Urinary bladder (tissue), 4 donors: Measurements from ENCODE around the gene SBNO2. TPM values are rescaled to one million over a fixed set of nuclear protein-coding genes. Genes with fewer than 3 reads are reported as not detected.

ENCODE experiments used
- DNase-seq: peaks from one replicate; pipeline ENCODE4 v3.0.0-alpha.2; 2015; ENCODE audit errors: extremely low spot score
- H3K27ac ChIP-seq: one replicate; pipeline ENCODE4 v1.5.1; 2013; ENCODE audit warnings: low read depth, mild to moderate bottlenecking, moderate library complexity
- H3K36me3 ChIP-seq: one replicate; pipeline ENCODE4 v1.6.1; 2013; ENCODE audit warnings: mild to moderate bottlenecking, moderate library complexity; ENCODE audit not compliant: insufficient read depth
- H3K4me1 ChIP-seq: one replicate; pipeline ENCODE4 v1.6.1; 2013; ENCODE audit warnings: mild to moderate bottlenecking, moderate library complexity; ENCODE audit not compliant: insufficient read depth
- H3K4me3 ChIP-seq: one replicate; pipeline ENCODE4 v1.5.1; 2013; ENCODE audit warnings: low read depth, low read length
- WGBS: extraction: QIAGEN DNeasy Blood & Tissue Kit; methylation state at CpG from one replicate; pipeline ENCODE4 v1.1.7; 2013; 5-methylcytosine and 5-hydroxymethylcytosine counted together
- polyA plus RNA-seq: library from polyadenylated mRNA; stranded (reverse); fragments of 200-250 nt; gene quantifications from one replicate; pipeline ENCODE4 v1.2.3, GENCODE V29; 2013
- total RNA-seq: library from RNA; depleted of rRNA; stranded (reverse); fragments of >200 nt; gene quantifications from one replicate; pipeline ENCODE4 v1.2.3, GENCODE V29; 2014
- donor health status: healthy with polysubstance abuse.
- donor health status: healthy.

The SBNO2 gene
- total RNA-seq: 7.6 TPM
- polyA plus RNA-seq: 44.8 TPM

- H3K4me1 ChIP-seq: no peaks in the 10 kb centered on the region
- 13% methylated on average over 84 of the region's 84 CpGs for WGBS
- peak within 1 kb of the TSS; percentile 71 for H3K27ac ChIP-seq
- DNase-seq: no peak
- H3K4me3 ChIP-seq: peak within 1 kb of the TSS; percentile 97
- no peaks in the 10 kb centered on the region for H3K36me3 ChIP-seq
Observed at GRCh38 chr19:1173845-1174809, at the start of gene SBNO2. TSS of gene SBNO2 (minus strand) at chr19:1174268. CDS start at chr19:1154276, 19,992 bp downstream.

- DNase-seq: no peak
- no peak overlapping the region for H3K4me3 ChIP-seq
- 73% methylated on average over 48 of the region's 48 CpGs for WGBS
- H3K4me1 ChIP-seq: no peaks in the 10 kb centered on the region
- no peak overlapping the region for H3K27ac ChIP-seq
- H3K36me3 ChIP-seq: peaks cover 10% of the 10 kb centered on the region
Observed at GRCh38 chr19:1223018-1223855, 49.2 kb upstream of the SBNO2 start.

- H3K36me3 ChIP-seq: peaks cover 6% of the 10 kb centered on the region
- 84% methylated on average over 14 of the region's 14 CpGs for WGBS
- no peaks in the 10 kb centered on the region for H3K4me1 ChIP-seq
- no peak overlapping the region for H3K4me3 ChIP-seq
- no peak for DNase-seq
- H3K27ac ChIP-seq: no peak overlapping the region
Observed at GRCh38 chr19:1222394-1222793, 48.3 kb upstream of the SBNO2 start.

- H3K4me1 ChIP-seq: no peaks in the 10 kb centered on the region
- H3K27ac ChIP-seq: no peak overlapping the region
- no peak overlapping the region for H3K4me3 ChIP-seq
- WGBS: 88% methylated on average over 22 of the region's 22 CpGs
- peaks cover 6% of the 10 kb centered on the region for H3K36me3 ChIP-seq
- DNase-seq: no peak
Observed at GRCh38 chr19:1221904-1222255, 47.8 kb upstream of the SBNO2 start.

GRCh38 chr19:1220976-1221903 lies 47.2 kb upstream of the SBNO2 start:
- 67% methylated on average over 38 of the region's 38 CpGs for WGBS
- DNase-seq: no peak
- Histone ChIP-seq H3K4me1 (no peaks in the 10 kb centered on the region), H3K36me3 (peaks cover 3% of the 10 kb centered on the region), H3K4me3 (no peak overlapping the region), H3K27ac (no peak overlapping the region)

- Histone ChIP-seq H3K4me3 (no peak overlapping the region), H3K4me1 (no peaks in the 10 kb centered on the region), H3K36me3 (peaks cover 3% of the 10 kb centered on the region), H3K27ac (no peak overlapping the region)
- WGBS: 86% methylated on average over 33 of the region's 33 CpGs
- no peak for DNase-seq
Observed at GRCh38 chr19:1220477-1220930, 46.4 kb upstream of the SBNO2 start.

GRCh38 chr19:1219786-1220476 lies 45.9 kb upstream of the SBNO2 start:
- Histone ChIP-seq H3K4me1 (no peaks in the 10 kb centered on the region), H3K27ac (no peak overlapping the region), H3K4me3 (no peak overlapping the region), H3K36me3 (peaks cover 3% of the 10 kb centered on the region)
- no peak for DNase-seq
- WGBS: 92% methylated on average over 19 of the region's 19 CpGs

- Histone ChIP-seq H3K4me1 (peaks cover under 1% of the 10 kb centered on the region), H3K36me3 (peaks cover 3% of the 10 kb centered on the region), H3K4me3 (no peak overlapping the region), H3K27ac (no peak overlapping the region)
- 90% methylated on average over 37 of the region's 37 CpGs for WGBS
- no peak for DNase-seq
Observed at GRCh38 chr19:1218751-1219567, 44.9 kb upstream of the SBNO2 start.

GRCh38 chr19:1217366-1217765 lies 43.3 kb upstream of the SBNO2 start:
- no peak overlapping the region for H3K27ac ChIP-seq
- WGBS: 81% methylated on average over 15 of the region's 15 CpGs
- no peak overlapping the region for H3K4me3 ChIP-seq

GRCh38 chr19:1216756-1217155 lies 42.7 kb upstream of the SBNO2 start:
- Histone ChIP-seq H3K4me3 (no peak overlapping the region), H3K36me3 (peaks cover 3% of the 10 kb centered on the region), H3K4me1 (peaks cover 1% of the 10 kb centered on the region), H3K27ac (no peak overlapping the region)
- DNase-seq: no peak
- 85% methylated on average over 12 of the region's 12 CpGs for WGBS

More at GRCh38 chr19:1217366-1217765, 43.3 kb upstream of the SBNO2 start:
- no peak for DNase-seq
- peaks cover 3% of the 10 kb centered on the region for H3K36me3 ChIP-seq
- peaks cover 1% of the 10 kb centered on the region for H3K4me1 ChIP-seq

- H3K4me1 ChIP-seq: peaks cover 1% of the 10 kb centered on the region
- no peak for DNase-seq
- WGBS: 59% methylated on average over 26 of the region's 26 CpGs
Observed at GRCh38 chr19:1214862-1215731, 41.0 kb upstream of the SBNO2 start.

More at GRCh38 chr19:1214862-1215731, 41.0 kb upstream of the SBNO2 start:
- Histone ChIP-seq H3K36me3 (no peaks in the 10 kb centered on the region), H3K4me3 (no peak overlapping the region), H3K27ac (peak overlapping the region; percentile 59)
